Transverse colon (tissue), 4 donors: Measurements from ENCODE around the gene HTN3. TPM values are rescaled to one million over a fixed set of nuclear protein-coding genes. Genes with fewer than 3 reads are reported as not detected.
"Not testable (repeated sequence)": the region's sequence is repeated elsewhere in the genome, so short reads cannot be mapped to it uniquely, and the experiment has no call there.

Experiments
- DNase-seq: peaks from one replicate; pipeline ENCODE4 v3.0.0-alpha.2; 2019
- H3K27ac ChIP-seq, 4 donors: fragments of 200-600 bp; sonication (generic); 2 replicates each; pipeline ENCODE4 v1.5.1; 2016 to 2018; ENCODE audit warnings: inconsistent platforms in 4 of 4
- H3K27me3 ChIP-seq: fragments of 200-600 bp; sonication (generic); 2 replicates; pipeline ENCODE4 v1.5.1; 2017; ENCODE audit warnings: inconsistent platforms
- H3K36me3 ChIP-seq, 4 donors: fragments of 200-600 bp; sonication (generic); 2 replicates each; pipeline ENCODE4 v1.5.1; 2017 to 2019; ENCODE audit warnings: inconsistent platforms in 4 of 4
- H3K4me1 ChIP-seq, 4 donors: fragments of 200-600 bp; sonication (generic); 2 replicates each; pipeline ENCODE4 v1.5.1; 2017 to 2020; ENCODE audit warnings: inconsistent platforms in 4 of 4
- H3K4me3 ChIP-seq, 4 donors: fragments of 200-600 bp; sonication (generic); 1 replicate in 1 of 4; 2 replicates in 3 of 4; pipeline versions ENCODE4 v1.5.1 to v1.6.1; 2017 to 2019; ENCODE audit warnings: inconsistent platforms in 4 of 4
- H3K9me3 ChIP-seq, 2 donors: fragments of 200-600 bp; sonication (generic); 2 replicates each; pipeline ENCODE4 v1.5.1; 2017 to 2019; ENCODE audit warnings: inconsistent platforms in 2 of 2
- CTCF ChIP-seq, 5 experiments: fragments of 200-600 bp in 3 of 5; fragments of 450-650 bp in 2 of 5; sonication (generic) in 3 of 5; IDR thresholded peaks; 1 replicate in 2 of 5; 2 replicates in 3 of 5; pipeline ENCODE4 v1.5.1; 2016 to 2017; ENCODE audit warnings: antibody characterized with exemption in 5 of 5, inconsistent platforms in 3 of 5, mild to moderate bottlenecking in 2 of 5, moderate library complexity in 1 of 5
- EP300 ChIP-seq: sonication (generic); formaldehyde crosslinking; IDR thresholded peaks from one replicate; pipeline ENCODE4 v1.6.1; 2017; ENCODE audit warnings: antibody characterized with exemption, low read depth
- POLR2A ChIP-seq: fragments of 450-650 bp; IDR thresholded peaks from one replicate; pipeline ENCODE4 v1.6.1; 2016; ENCODE audit warnings: antibody characterized with exemption, mild to moderate bottlenecking, moderate library complexity
- POLR2AphosphoS5 ChIP-seq, 3 donors: sonication (generic); formaldehyde crosslinking; IDR thresholded peaks; one replicate each; pipeline ENCODE4 v1.6.1; 2016; ENCODE audit warnings: antibody characterized with exemption in 3 of 3
- WGBS, 2 donors: methylation state at CpG; one replicate each; pipeline ENCODE4 v1.1.5; 2018; ENCODE audit warnings: low coverage in 1 of 2; 5-methylcytosine and 5-hydroxymethylcytosine counted together
- in situ Hi-C, 4 donors: fragments of 200-750 bp; cut with MboI; loops; one replicate each; pipeline versions ENCODE4 v1.15.0 to v1.15.1; 2017; ENCODE audit warnings: low sequenced_read_pairs in 3 of 4, low pct_ligation_motif_present in 1 of 4, low pct_unique_long_range_greater_than_20kb in 1 of 4
- intact Hi-C: fragments of 100-400 bp; cut with DNase I; formaldehyde crosslinking; loops from one replicate; pipeline ENCODE4 v1.15.1; 2023; ENCODE audit warnings: low total_unique reads
- total RNA-seq, 4 donors: library from RNA; depleted of rRNA; stranded (reverse); fragments of >200 nt; gene quantifications; one replicate each; pipeline ENCODE4 v1.1.0, GENCODE V29; 2016

HTN3 gene
- total RNA-seq: not detected

GRCh38 chr4:70028159-70028558, at the start of gene HTN3:
Gene HTN3 (plus strand): TSS chr4:70028459. CDS start chr4:70030741, 2,282 bp downstream.
- H3K4me1 ChIP-seq, H3K9me3 ChIP-seq, H3K36me3 ChIP-seq, H3K4me3 ChIP-seq, DNase-seq, H3K27ac ChIP-seq, in situ Hi-C loops, H3K27me3 ChIP-seq, intact Hi-C loops: not testable (repeated sequence)
- WGBS, 2 donors: 86 to 90% methylated on average over 5 to 7 of the region's 7 CpGs

- no peak for DNase-seq
- intact Hi-C loops (no loop called here), in situ Hi-C loops (no loop called here)
- Histone ChIP-seq H3K36me3 (no peaks in the 10 kb centered on the region), H3K4me1 (no peaks in the 10 kb centered on the region), H3K9me3 (no peaks in the 10 kb centered on the region), H3K27ac (no peak overlapping the region), H3K27me3 (no peaks in the 10 kb centered on the region), H3K4me3 (no peak overlapping the region)
- WGBS, 2 donors: 41 to 47% methylated on average over 2 of the region's 2 CpGs
- TF ChIP-seq EP300: no peak
- no peak for TF ChIP-seq CTCF (IDR thresholded peaks at IDR 0.05)
- no peak for TF ChIP-seq POLR2A
- TF ChIP-seq POLR2AphosphoS5 (IDR thresholded peaks at IDR 0.05): no peak
These were observed 44.2 kb upstream of the HTN3 start for GRCh38 chr4:69984030-69984443.

GRCh38 chr4:69986663-69987062, 41.6 kb upstream of the HTN3 start:
- no peak for TF ChIP-seq POLR2AphosphoS5 (IDR thresholded peaks at IDR 0.05)
- TF ChIP-seq CTCF (IDR thresholded peaks at IDR 0.05): no peak
- TF ChIP-seq POLR2A: no peak
- no peak for TF ChIP-seq EP300
- intact Hi-C loops: no loop called here
- Histone ChIP-seq H3K27me3 (no peaks in the 10 kb centered on the region), H3K4me3 (no peak overlapping the region), H3K4me1 (no peaks in the 10 kb centered on the region), H3K9me3 (no peaks in the 10 kb centered on the region), H3K27ac (no peak overlapping the region), H3K36me3 (no peaks in the 10 kb centered on the region)
- no peak for DNase-seq
- WGBS, 2 donors: 90 to 100% methylated on average over 1 of the region's 1 CpG
- in situ Hi-C loops: no loop called here

- WGBS, 2 donors: 88 to 90% methylated on average over 4 of the region's 4 CpGs
- Histone ChIP-seq H3K4me3 (no peak overlapping the region), H3K36me3 (no peaks in the 10 kb centered on the region), H3K27ac (no peak overlapping the region), H3K9me3 (no peaks in the 10 kb centered on the region), H3K27me3 (no peaks in the 10 kb centered on the region), H3K4me1 (no peaks in the 10 kb centered on the region)
- in situ Hi-C loops (no loop called here), intact Hi-C loops (no loop called here)
- no peak for DNase-seq
- no peak for TF ChIP-seq CTCF (IDR thresholded peaks at IDR 0.05)
- TF ChIP-seq POLR2A: no peak
- no peak for TF ChIP-seq POLR2AphosphoS5 (IDR thresholded peaks at IDR 0.05)
- no peak for TF ChIP-seq EP300
These were observed 37.2 kb upstream of the HTN3 start for GRCh38 chr4:69991016-69991415.

GRCh38 chr4:69994782-69995181, 33.5 kb upstream of the HTN3 start:
- H3K4me1 ChIP-seq: no peaks in the 10 kb centered on the region
- H3K36me3 ChIP-seq: no peaks in the 10 kb centered on the region
- no peaks in the 10 kb centered on the region for H3K9me3 ChIP-seq
- intact Hi-C loops: no loop called here
- 74 to 77% methylated on average over 5 of the region's 5 CpGs for WGBS, 2 donors
- H3K4me3 ChIP-seq: no peak overlapping the region
- no peak for DNase-seq
- TF ChIP-seq POLR2A (no peak), EP300 (no peak), POLR2AphosphoS5 (IDR thresholded peaks at IDR 0.05) (no peak), CTCF (IDR thresholded peaks at IDR 0.05) (no peak)
- in situ Hi-C loops: no loop called here
- no peaks in the 10 kb centered on the region for H3K27me3 ChIP-seq
- no peak overlapping the region for H3K27ac ChIP-seq
